Keratinocyte (primary cell): ENCODE results near the gene TICRR.

ENCODE experiments used
- CTCF ChIP-seq, 3 experiments: IDR thresholded peaks in 1 of 3; conservative IDR thresholded peaks in 1 of 3; optimal IDR thresholded peaks in 1 of 3; 2 replicates in 2 of 3; 3 replicates in 1 of 3; pipeline versions ENCODE3 to v1.5.1; 2011; ENCODE audit warnings: low read length in 3 of 3, mild to moderate bottlenecking in 3 of 3, moderate library complexity in 2 of 3, control low read depth in 1 of 3, inconsistent platforms in 1 of 3; ENCODE audit not compliant: insufficient read depth in 2 of 3; ENCODE audit errors: extremely low read depth in 1 of 3
- EZH2 ChIP-seq: IDR thresholded peaks from one replicate; pipeline ENCODE4 v1.6.1; 2012; ENCODE audit warnings: inconsistent platforms, mild to moderate bottlenecking, low read length, moderate library complexity

GRCh38 chr15:89656116-89656815, 81.0 kb downstream of the TICRR start:
- TF ChIP-seq EZH2: no peak
- TF ChIP-seq CTCF (optimal IDR thresholded peaks at IDR 0.05 in 1 of 3, IDR thresholded peaks at IDR 0.05 in 1 of 3, conservative IDR thresholded peaks at IDR 0.05 in 1 of 3; ENCODE audit: extremely low read depth in 1 of 3, insufficient read depth in 2 of 3, low read length in 3 of 3): no peak
